Heart right ventricle (tissue), 16 donors: ENCODE results near the gene TRAPPC6A. TPM values are rescaled to one million over a fixed set of nuclear protein-coding genes. Genes with fewer than 3 reads are reported as not detected.

Experiments
- ATAC-seq, 8 donors: fragments of 200-7000 bp; cut with Tn5 transposase; one replicate each; pipeline ENCODE4 v1.9.1; 2020; ENCODE audit warnings: mild to moderate bottlenecking in 8 of 8, moderate library complexity in 8 of 8, moderate number of reproducible peaks in 1 of 8
- DNase-seq, 2 donors: peaks; one replicate each; pipeline ENCODE4 v3.0.0-alpha.2; 2020
- H3K27ac ChIP-seq, 10 donors: fragments of 200-600 bp; sonication (generic) in 2 of 10; one replicate each; pipeline versions ENCODE4 v1.5.0 to v1.8.0; 2020 to 2022; ENCODE audit warnings: mild to moderate bottlenecking in 3 of 10
- H3K27me3 ChIP-seq, 7 donors: fragments of 200-600 bp; one replicate each; pipeline ENCODE4 v1.8.0; 2021 to 2022; ENCODE audit warnings: mild to moderate bottlenecking in 2 of 7
- H3K36me3 ChIP-seq, 9 donors: fragments of 200-600 bp; sonication (generic) in 1 of 9; one replicate each; pipeline versions ENCODE4 v1.5.0 to v1.8.0; 2020 to 2022; ENCODE audit warnings: mild to moderate bottlenecking in 2 of 9
- H3K4me1 ChIP-seq, 9 donors: fragments of 200-600 bp; sonication (generic) in 1 of 9; one replicate each; pipeline versions ENCODE4 v1.5.0 to v1.8.0; 2020 to 2022; ENCODE audit warnings: mild to moderate bottlenecking in 4 of 9
- H3K4me3 ChIP-seq, 10 donors: fragments of 200-600 bp; sonication (generic) in 2 of 10; one replicate each; pipeline versions ENCODE4 v1.5.0 to v1.8.0; 2020 to 2022; ENCODE audit warnings: mild to moderate bottlenecking in 7 of 10, moderate library complexity in 2 of 10
- H3K9me3 ChIP-seq, 11 donors: fragments of 200-600 bp in 10 of 11; sonication (generic) in 2 of 11; one replicate each; pipeline versions ENCODE4 v1.5.0 to v1.8.0; 2013 to 2022; ENCODE audit warnings: mild to moderate bottlenecking in 2 of 11, control low read depth in 1 of 11, moderate library complexity in 1 of 11
- CTCF ChIP-seq, 9 donors: fragments of 200-600 bp; sonication (generic) in 2 of 9; IDR thresholded peaks; one replicate each; pipeline versions ENCODE4 v1.5.0 to v1.8.0; 2021 to 2022; ENCODE audit warnings: antibody characterized with exemption in 9 of 9, mild to moderate bottlenecking in 5 of 9, moderate library complexity in 1 of 9
- WGBS, 2 donors: extraction: QIAGEN DNeasy Blood & Tissue Kit; methylation state at CpG; one replicate each; pipeline ENCODE4 v1.1.7; 2013; ENCODE audit warnings: inconsistent platforms in 1 of 2; 5-methylcytosine and 5-hydroxymethylcytosine counted together
- intact Hi-C, 10 donors: fragments of 100-400 bp; cut with DNase I; formaldehyde crosslinking; loops; one replicate each; pipeline versions ENCODE4 v1.11.1 to v1.14.2; 2022
- polyA plus RNA-seq, 2 donors: library from polyadenylated mRNA; stranded (reverse); fragments of 200-250 nt; gene quantifications; one replicate each; pipeline ENCODE4 v1.2.3, GENCODE V29; 2013
- total RNA-seq, 10 donors: library from RNA; stranded (reverse); fragmentation: NEBNext Ultra II Directional in 3 of 10; extraction: Animal tissue kit (Norgen Biotek cat#: 25700) in 3 of 10; gene quantifications; one replicate each; pipeline versions ENCODE4 v1.2.1 to v1.2.4, GENCODE V29; 2021 to 2023
- donor health status: Arrhythmogenic right ventricular cardiomyopathy.
- donor health status: ischemic (EF 13 %, LVEDD 7.1; RV severe dilation, severe dysfunction).
- donor health status: healthy with polysubstance abuse.
- donor health status: DM: no; HTN: yes; CAD: no.
- donor health status: DM: no; HTN: no; CAD: no.
- donor health status: ischemic (EF 25% LVEDD 6.9; RV normal size, moderate dysfunction).
- donor health status: ischemic (EF 25% LVEDD 5.7; RV mildly dilated, moderate dysfunction).
- donor health status: healthy.
- donor health status: DM: yes; HTN: yes; CAD: no.
- donor health status: Ischemic cardiomyopathy.
- donor health status: ischemic (EF 35%, LVEDD 5.7; RV mildly dilated, moderate dysfunction).
- donor health status: nonischemic (EF 11% LVEDD 7.7; RV severe dilation, severe dysfunction).
- donor health status: DM: yes; HTN: yes; CAD: no.
- donor health status: PGD.
- donor health status: ischemic (EF 29% LVEDD 5.4; RV normal size, mild dysfunction).
- donor health status: nonischemic (EF 23%, LVEDD 6.1; RV moderate dilation, normal function).

The TRAPPC6A gene
- total and polyA plus RNA-seq, 12 donors = 14.3 to 24.9 (median 16.8) TPM

DNA sequence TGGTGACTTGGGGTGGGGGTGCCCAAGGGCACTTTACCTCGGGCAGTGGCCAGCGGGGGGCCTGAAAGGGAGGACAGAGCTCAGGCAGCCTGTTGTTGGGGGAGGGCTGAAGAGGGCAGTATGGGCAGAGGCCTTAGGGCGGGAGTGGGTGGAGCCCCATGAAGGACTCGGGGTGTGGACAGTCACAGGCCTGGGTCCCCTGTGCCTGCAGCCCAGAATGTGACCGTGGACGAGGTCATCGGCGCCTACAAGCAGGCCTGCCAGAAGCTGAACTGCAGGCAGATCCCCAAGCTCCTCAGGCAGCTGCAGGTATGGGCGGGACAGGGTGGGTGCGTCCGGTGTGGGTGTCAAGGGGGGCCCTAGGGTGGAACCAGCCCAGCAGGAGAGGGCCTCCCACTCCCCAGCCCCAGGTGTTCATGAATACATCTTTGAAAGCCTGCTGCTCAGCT, 39.7 kb downstream of the TRAPPC6A start:
- Histone ChIP-seq H3K9me3 (no peaks in the 10 kb centered on the region), H3K27ac (peak overlapping the region in 2 of 10 donors; percentile 10 to 65), H3K4me3 (no peak overlapping the region), H3K36me3 (peaks cover 0 to 36% (median 8%) of the 10 kb centered on the region in 9 donors), H3K4me1 (peaks cover 6 to 28% (median 21%) of the 10 kb centered on the region in 9 donors), H3K27me3 (no peaks in the 10 kb centered on the region)
- ATAC-seq (no peak), DNase-seq (no peak)
- intact Hi-C loops = no loop called here
- WGBS, 2 donors = 84 to 85% methylated on average over 11 of the region's 11 CpGs
- TF ChIP-seq CTCF (IDR thresholded peaks at IDR 0.05) = no peak

DNA sequence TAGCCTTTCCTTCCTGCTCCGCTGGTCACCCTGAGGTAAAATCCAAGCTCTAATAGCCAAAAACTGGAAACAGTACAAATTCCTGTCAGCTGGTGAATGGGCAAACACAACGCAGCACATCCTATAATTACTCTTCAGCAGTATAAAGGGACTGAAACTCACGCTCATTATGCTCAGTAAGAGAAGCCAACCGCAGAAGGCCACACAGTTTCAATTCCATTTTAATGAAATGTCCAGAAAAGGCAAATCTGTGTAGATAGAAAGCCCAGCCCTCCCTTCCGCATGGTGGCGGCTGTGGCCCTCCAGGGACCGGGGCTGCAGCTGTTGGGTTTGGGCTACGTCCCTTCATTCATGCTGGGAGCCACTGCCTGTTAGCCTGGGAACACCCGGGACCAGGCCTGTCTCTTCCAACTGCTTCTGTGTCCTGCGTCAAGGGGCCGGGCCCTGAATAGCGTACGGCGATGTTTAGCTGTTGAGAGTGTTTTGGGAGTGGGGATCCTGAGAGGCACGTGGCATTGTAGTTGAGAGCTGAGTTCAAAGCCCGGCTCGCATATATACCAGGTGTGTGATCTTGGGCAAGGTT, 40.8 kb downstream of the TRAPPC6A start:
- no peaks in the 10 kb centered on the region for H3K9me3 ChIP-seq
- peak overlapping the region in 3 of 10 donors; percentile 5 to 34 (median 10) for H3K4me3 ChIP-seq
- DNase-seq (peak; percentile 61 to 68), ATAC-seq (peak; percentile 64 to 88 (median 82))
- H3K4me1 ChIP-seq = peaks cover 6 to 28% (median 21%) of the 10 kb centered on the region in 9 donors
- H3K27me3 ChIP-seq = no peaks in the 10 kb centered on the region
- WGBS, 2 donors = 51 to 58% methylated on average over 17 of the region's 17 CpGs
- H3K36me3 ChIP-seq = peaks cover 0 to 26% (median 3%) of the 10 kb centered on the region in 9 donors
- no peak for TF ChIP-seq CTCF (IDR thresholded peaks at IDR 0.05)
- H3K27ac ChIP-seq = peak overlapping the region in 9 of 10 donors; percentile 44 to 70 (median 65)
- intact Hi-C loops = loop anchor here in 1 of 10 donors (2.0 kb wide), 1 partner anchor 44 kb away; the partner anchor contains the start of gene PPP1R37

- Histone ChIP-seq H3K27ac (peak overlapping the region in 9 of 10 donors; percentile 44 to 70 (median 65)), H3K4me1 (peaks cover 6 to 28% (median 21%) of the 10 kb centered on the region in 9 donors), H3K9me3 (no peaks in the 10 kb centered on the region), H3K36me3 (peaks cover 0 to 19% (median 0%) of the 10 kb centered on the region in 9 donors), H3K27me3 (no peaks in the 10 kb centered on the region), H3K4me3 (peak overlapping the region in 3 of 10 donors; percentile 5 to 34 (median 10))
- no peak for TF ChIP-seq CTCF (IDR thresholded peaks at IDR 0.05)
- no peak for DNase-seq
- WGBS, 2 donors = 57 to 68% methylated on average over 12 of the region's 12 CpGs
- intact Hi-C loops = loop anchor here in 1 of 10 donors (2.0 kb wide), 1 partner anchor 44 kb away; the partner anchor contains the start of gene PPP1R37
- peak in 5 of 8 donors; percentile 3 to 28 (median 13) for ATAC-seq
Measured at GRCh38 chr19:45136507-45137178, 41.4 kb downstream of the TRAPPC6A start.

- Histone ChIP-seq H3K4me1 (peaks cover 6 to 28% (median 21%) of the 10 kb centered on the region in 9 donors), H3K9me3 (no peaks in the 10 kb centered on the region), H3K27ac (no peak overlapping the region), H3K27me3 (no peaks in the 10 kb centered on the region), H3K4me3 (no peak overlapping the region), H3K36me3 (peaks cover 0 to 7% (median 0%) of the 10 kb centered on the region in 9 donors)
- TF ChIP-seq CTCF (IDR thresholded peaks at IDR 0.05) = no peak
- 94 to 96% methylated on average over 21 of the region's 21 CpGs for WGBS, 2 donors
- ATAC-seq (no peak), DNase-seq (no peak)
- intact Hi-C loops = no loop called here
Measured at GRCh38 chr19:45135176-45135885, 42.7 kb downstream of the TRAPPC6A start.
